Fibroblast of mammary gland (primary cell): ENCODE measurements around the gene EFHC2.
"Not testable (repeated sequence)": the region's sequence is repeated elsewhere in the genome, so short reads cannot be mapped to it uniquely, and the experiment has no call there.

Experiments
- DNase-seq: peaks from one replicate; pipeline ENCODE4 v3.0.0-alpha.2; 2010; ENCODE audit warnings: low read depth
- H3K4me3 ChIP-seq: 2 replicates; pipeline ENCODE4 v1.5.1; 2011; ENCODE audit warnings: low read depth, mild to moderate bottlenecking, low read length, moderate library complexity; ENCODE audit not compliant: control insufficient read depth
- CTCF ChIP-seq: conservative IDR thresholded peaks from 2 replicates; pipeline ENCODE4 v1.5.1; 2011; ENCODE audit warnings: low read depth, low read length, inconsistent platforms; ENCODE audit not compliant: control insufficient read depth, insufficient read depth

EFHC2 gene

GRCh38 chrX:44202596-44202995 is 140.9 kb downstream of the EFHC2 start:
- no peak for DNase-seq
- H3K4me3 ChIP-seq: no peak overlapping the region
- TF ChIP-seq CTCF: no peak

- H3K4me3 ChIP-seq: no peak overlapping the region
- no peak for DNase-seq
- no peak for TF ChIP-seq CTCF
Observed at GRCh38 chrX:44189116-44189515, 154.4 kb downstream of the EFHC2 start.

GRCh38 chrX:44187915-44188314 is 155.6 kb downstream of the EFHC2 start:
- not testable (repeated sequence) for DNase-seq

GRCh38 chrX:44183329-44183728 is 160.1 kb downstream of the EFHC2 start:
- no peak for TF ChIP-seq CTCF
- H3K4me3 ChIP-seq: no peak overlapping the region
- no peak for DNase-seq

More at GRCh38 chrX:44187915-44188314, 155.6 kb downstream of the EFHC2 start:
- H3K4me3 ChIP-seq: not testable (repeated sequence)

- H3K4me3 ChIP-seq: no peak overlapping the region
- DNase-seq: no peak
- TF ChIP-seq CTCF: no peak
Observed at GRCh38 chrX:44178274-44179053, 165.0 kb downstream of the EFHC2 start.

GRCh38 chrX:44175455-44175854 is 168.0 kb downstream of the EFHC2 start:
- no peak for TF ChIP-seq CTCF
- no peak for DNase-seq
- H3K4me3 ChIP-seq: no peak overlapping the region

- TF ChIP-seq CTCF: no peak
- no peak for DNase-seq
Observed at GRCh38 chrX:44174061-44174460, 169.4 kb downstream of the EFHC2 start.

More at GRCh38 chrX:44174061-44174460, 169.4 kb downstream of the EFHC2 start:
- no peak overlapping the region for H3K4me3 ChIP-seq
